Natural killer cell (primary cell): ENCODE measurements around the gene CAMSAP2. TPM values are rescaled to one million over a fixed set of nuclear protein-coding genes. Genes with fewer than 3 reads are reported as not detected.

Experiments used
- ATAC-seq, 3 donors: fragments of 150-1000 bp in 2 of 3; fragments of 200-7000 bp in 1 of 3; cut with Tn5 transposase; 1 replicate in 1 of 3; 2 replicates in 2 of 3; pipeline ENCODE4 v1.10.0; 2021; ENCODE audit warnings: mild to moderate bottlenecking in 2 of 3, moderate library complexity in 2 of 3
- DNase-seq, 2 donors: peaks; one replicate each; pipeline versions ENCODE4 v3.0.0 to v3.0.0-alpha.2; 2013 to 2021; ENCODE audit warnings: mixed read lengths in 1 of 2
- H3K27ac ChIP-seq: one replicate; pipeline ENCODE4 v1.5.1; 2013; ENCODE audit warnings: mild to moderate bottlenecking, low read length
- H3K27me3 ChIP-seq: one replicate; pipeline ENCODE4 v1.6.1; 2013; ENCODE audit warnings: low read length; ENCODE audit not compliant: control insufficient read depth, insufficient read depth
- H3K36me3 ChIP-seq: one replicate; pipeline ENCODE4 v1.6.1; 2013; ENCODE audit warnings: low read length; ENCODE audit not compliant: control insufficient read depth, insufficient read depth
- H3K4me1 ChIP-seq: one replicate; pipeline ENCODE4 v1.6.1; 2013; ENCODE audit warnings: low read length; ENCODE audit not compliant: control insufficient read depth, insufficient read depth
- H3K4me3 ChIP-seq: one replicate; pipeline ENCODE4 v1.5.1; 2013; ENCODE audit warnings: low read length
- H3K9me3 ChIP-seq: one replicate; pipeline ENCODE4 v1.6.1; 2013; ENCODE audit warnings: low read length; ENCODE audit not compliant: control insufficient read depth, insufficient read depth
- H3K27ac Mint-ChIP-seq, 2 donors: one replicate each; pipeline ENCODE4 v1.8.0; 2022; ENCODE audit warnings: mild to moderate bottlenecking in 2 of 2, mixed read lengths in 2 of 2, moderate library complexity in 1 of 2
- H3K27me3 Mint-ChIP-seq, 2 donors: one replicate each; pipeline ENCODE4 v1.8.0; 2022; ENCODE audit warnings: low read depth in 2 of 2, mixed read lengths in 2 of 2
- H3K36me3 Mint-ChIP-seq: one replicate; pipeline ENCODE4 v1.8.0; 2022; ENCODE audit warnings: mixed read lengths
- H3K4me1 Mint-ChIP-seq, 2 donors: one replicate each; pipeline ENCODE4 v1.8.0; 2022; ENCODE audit warnings: mixed read lengths in 2 of 2
- H3K4me3 Mint-ChIP-seq: one replicate; pipeline ENCODE4 v1.8.0; 2022; ENCODE audit warnings: mild to moderate bottlenecking, moderate library complexity, mixed read lengths
- H3K9me3 Mint-ChIP-seq, 2 donors: one replicate each; pipeline ENCODE4 v1.8.0; 2022; ENCODE audit warnings: mixed read lengths in 2 of 2
- CTCF ChIP-seq: fragments of 200-600 bp; IDR thresholded peaks from one replicate; pipeline ENCODE4 v1.8.0; 2022; ENCODE audit warnings: antibody characterized with exemption
- WGBS: methylation state at CpG from one replicate; pipeline ENCODE4 v1.1.7; 2013; ENCODE audit warnings: missing lambda C conversion rate; ENCODE audit not compliant: insufficient coverage; 5-methylcytosine and 5-hydroxymethylcytosine counted together
- intact Hi-C: fragments of 100-400 bp; cut with micrococcal nuclease; formaldehyde crosslinking; loops from one replicate; pipeline ENCODE4 v1.14.2; 2022
- total RNA-seq, 4 donors: library from RNA; stranded (reverse); fragments of 120-200 nt in 1 of 4; gene quantifications; one replicate each; pipeline versions ENCODE4 v1.2.3 to v1.2.4, GENCODE V29; 2013 to 2022

Gene CAMSAP2
- total RNA-seq, 3 donors from 2014 or later (not counting 1 experiment from before 2014, with no cell fraction given) = 0.25 to 0.89 (median 0.50) TPM

DNA sequence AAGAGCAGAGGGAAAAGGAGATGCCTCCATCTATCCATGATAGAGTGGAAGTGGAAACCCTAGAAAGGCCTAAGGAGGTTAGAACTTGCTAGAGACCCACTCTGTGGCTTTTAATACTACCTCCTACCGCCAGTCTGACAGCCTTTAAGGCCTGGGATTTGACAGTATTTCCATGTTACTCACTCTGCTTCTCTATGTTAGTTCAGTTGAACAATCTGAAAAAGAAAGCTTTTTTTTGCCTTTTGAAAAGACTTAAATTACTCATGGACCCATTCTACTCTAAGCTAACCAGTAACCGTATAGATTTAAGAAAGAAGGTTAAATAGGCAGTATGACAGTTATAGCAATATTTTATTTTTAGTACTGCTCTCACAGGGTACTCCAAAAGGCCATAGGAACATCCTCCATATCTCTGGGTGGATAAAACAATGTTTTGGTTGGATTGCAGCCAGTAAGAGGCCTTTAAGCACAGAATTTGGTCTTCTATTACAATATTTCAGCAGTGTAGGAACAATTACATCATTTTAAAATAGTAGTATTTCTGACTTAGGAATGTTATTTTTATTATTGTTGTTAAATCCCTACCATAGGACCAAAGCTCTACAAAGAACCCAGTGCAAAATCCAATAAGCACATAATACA lies 118.1 kb downstream of the CAMSAP2 start:
- H3K27me3 ChIP-seq = no peaks in the 10 kb centered on the region
- TF ChIP-seq CTCF = no peak
- H3K4me1 ChIP-seq = peaks cover 3% of the 10 kb centered on the region
- peaks cover 9 to 17% of the 10 kb centered on the region in 2 donors for H3K4me1 Mint-ChIP-seq
- H3K36me3 ChIP-seq = no peaks in the 10 kb centered on the region
- no peaks in the 10 kb centered on the region for H3K9me3 ChIP-seq
- intact Hi-C loops = no loop called here
- no peak overlapping the region for H3K27ac ChIP-seq
- H3K9me3 Mint-ChIP-seq = no peaks in the 10 kb centered on the region
- DNase-seq (no peak), ATAC-seq (no peak)
- H3K36me3 Mint-ChIP-seq = no peaks in the 10 kb centered on the region
- no peak overlapping the region for H3K27ac Mint-ChIP-seq
- H3K4me3 Mint-ChIP-seq = no peak overlapping the region
- WGBS = 100% methylated on average over 1 of the region's 2 CpGs
- peaks cover 0 to 3% of the 10 kb centered on the region in 2 donors for H3K27me3 Mint-ChIP-seq
- no peak overlapping the region for H3K4me3 ChIP-seq

DNA sequence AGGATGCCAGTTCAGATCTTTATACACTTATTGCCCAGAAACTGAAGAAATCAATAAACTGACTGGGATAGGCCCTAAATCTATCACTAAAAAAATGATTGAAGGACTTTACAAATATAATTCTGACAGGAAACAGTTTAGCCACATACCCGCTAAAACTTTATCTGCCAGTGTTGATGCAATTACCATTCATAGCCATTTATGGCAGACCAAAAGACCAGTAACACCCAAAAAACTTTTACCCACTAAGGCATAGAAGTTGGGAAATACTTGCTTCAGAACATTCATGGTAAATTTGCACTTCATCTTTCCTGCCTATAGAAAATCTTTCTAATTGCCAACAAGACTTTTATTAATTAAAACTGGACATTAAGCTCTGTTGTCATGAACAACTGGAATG lies 119.1 kb downstream of the CAMSAP2 start:
- Mint-ChIP-seq H3K27me3 (no peaks in the 10 kb centered on the region), H3K27ac (no peak overlapping the region), H3K9me3 (no peaks in the 10 kb centered on the region), H3K4me1 (peaks cover 18 to 27% of the 10 kb centered on the region in 2 donors), H3K36me3 (no peaks in the 10 kb centered on the region), H3K4me3 (peak overlapping the region; percentile 21)
- ATAC-seq (peak in 1 of 3 donors; percentile 21), DNase-seq (no peak)
- intact Hi-C loops = no loop called here
- Histone ChIP-seq H3K36me3 (no peaks in the 10 kb centered on the region), H3K4me3 (no peak overlapping the region), H3K27me3 (no peaks in the 10 kb centered on the region), H3K9me3 (no peaks in the 10 kb centered on the region), H3K4me1 (peaks cover 9% of the 10 kb centered on the region), H3K27ac (no peak overlapping the region)
- 44% methylated on average over 1 of the region's 1 CpG for WGBS
- no peak for TF ChIP-seq CTCF

- Histone ChIP-seq H3K4me1 (peaks cover 22% of the 10 kb centered on the region), H3K36me3 (no peaks in the 10 kb centered on the region), H3K27ac (peak overlapping the region; percentile 79), H3K9me3 (no peaks in the 10 kb centered on the region), H3K4me3 (no peak overlapping the region), H3K27me3 (no peaks in the 10 kb centered on the region)
- ATAC-seq (peak; percentile 67 to 76 (median 74)), DNase-seq (peak in 1 of 2 donors; percentile 60)
- TF ChIP-seq CTCF = no peak
- H3K27ac Mint-ChIP-seq = peak overlapping the region; percentile 72 to 87
- peaks cover 27 to 39% of the 10 kb centered on the region in 2 donors for H3K4me1 Mint-ChIP-seq
- H3K36me3 Mint-ChIP-seq = no peaks in the 10 kb centered on the region
- intact Hi-C loops = loop anchor here (1.0 to 5.0 kb wide), 2 partner anchors 26 to 45 kb away; no protein-coding TSS in a partner anchor
- H3K27me3 Mint-ChIP-seq = no peaks in the 10 kb centered on the region
- 54% methylated on average over 1 of the region's 2 CpGs for WGBS
- no peaks in the 10 kb centered on the region for H3K9me3 Mint-ChIP-seq
- peak overlapping the region; percentile 52 for H3K4me3 Mint-ChIP-seq
These were observed 123.4 kb downstream of the CAMSAP2 start for GRCh38 chr1:200861937-200862647.
